ENCODE data around the gene LENG8.
"Not testable (repeated sequence)": the region's sequence is repeated elsewhere in the genome, so short reads cannot be mapped to it uniquely, and the experiment has no call there.

LENG8 gene

GRCh38 chr19:54440641-54441040 is 8.4 kb upstream of the LENG8 start:
- no peak for DNase-seq (ENCODE audit: low read depth in 2 of 2)

GRCh38 chr19:54444737-54445136 is 4.3 kb upstream of the LENG8 start:
- no peak for DNase-seq (ENCODE audit: low read depth in 2 of 2)

- not testable (repeated sequence) for DNase-seq (ENCODE audit: low read depth in 2 of 2)
Observed at GRCh38 chr19:54446349-54446748, 2.6 kb upstream of the LENG8 start.

DNA sequence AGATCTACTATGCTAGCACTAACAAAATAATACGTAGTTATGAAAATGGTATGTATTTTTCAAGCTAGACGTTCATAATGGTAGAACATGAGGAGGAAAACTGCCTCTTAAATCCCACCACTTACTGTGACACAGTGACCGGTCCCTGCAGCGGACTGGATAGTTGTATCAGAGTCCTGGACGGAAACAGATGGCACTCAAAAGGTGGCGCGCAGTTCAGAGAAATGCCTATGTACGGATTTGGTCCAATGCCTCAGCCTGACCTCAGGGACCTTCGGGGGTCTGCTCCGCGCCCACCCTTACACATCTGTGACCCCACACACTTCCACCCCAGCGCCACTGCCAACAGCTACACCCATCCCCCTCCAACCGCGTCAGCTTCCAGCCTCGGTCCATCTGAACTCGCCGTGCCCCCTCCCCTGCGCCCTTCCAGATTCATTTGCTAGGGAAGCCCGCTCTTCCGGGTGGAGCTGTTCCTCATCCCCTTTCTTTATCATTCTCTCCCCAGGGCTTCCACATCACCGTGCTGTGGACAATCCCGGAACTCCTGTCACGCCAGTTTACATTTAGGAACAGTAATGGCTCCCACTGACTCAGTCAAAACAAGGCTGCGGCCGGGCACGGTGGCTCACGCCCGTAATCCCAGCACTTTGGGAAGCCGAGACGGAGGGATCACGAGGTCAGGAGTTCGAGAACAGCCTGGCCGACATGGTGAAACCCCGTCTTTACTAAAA is 792 bp upstream of the LENG8 start:
- DNase-seq (ENCODE audit: low read depth in 2 of 2) = no peak

DNA sequence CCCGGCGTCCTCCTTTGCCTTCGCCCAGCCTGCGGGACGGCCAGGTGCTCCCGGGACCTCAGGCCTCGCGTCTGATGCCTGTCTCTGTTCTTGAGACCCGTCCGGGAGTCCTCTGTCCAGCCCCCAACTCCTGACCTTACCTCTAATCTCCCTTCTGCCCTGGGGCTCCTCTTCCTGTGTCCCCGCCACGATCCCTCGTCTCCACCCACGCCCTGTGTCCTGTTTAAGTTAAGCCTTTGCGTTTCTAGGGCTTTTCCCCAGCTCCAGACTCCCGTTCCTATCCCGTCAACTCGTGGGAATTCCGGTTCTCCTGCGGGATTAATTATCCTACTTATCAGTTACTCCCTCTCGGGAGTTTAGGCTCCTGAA is 686 bp downstream of the LENG8 start:
- no peak for DNase-seq (ENCODE audit: low read depth in 2 of 2)

DNA sequence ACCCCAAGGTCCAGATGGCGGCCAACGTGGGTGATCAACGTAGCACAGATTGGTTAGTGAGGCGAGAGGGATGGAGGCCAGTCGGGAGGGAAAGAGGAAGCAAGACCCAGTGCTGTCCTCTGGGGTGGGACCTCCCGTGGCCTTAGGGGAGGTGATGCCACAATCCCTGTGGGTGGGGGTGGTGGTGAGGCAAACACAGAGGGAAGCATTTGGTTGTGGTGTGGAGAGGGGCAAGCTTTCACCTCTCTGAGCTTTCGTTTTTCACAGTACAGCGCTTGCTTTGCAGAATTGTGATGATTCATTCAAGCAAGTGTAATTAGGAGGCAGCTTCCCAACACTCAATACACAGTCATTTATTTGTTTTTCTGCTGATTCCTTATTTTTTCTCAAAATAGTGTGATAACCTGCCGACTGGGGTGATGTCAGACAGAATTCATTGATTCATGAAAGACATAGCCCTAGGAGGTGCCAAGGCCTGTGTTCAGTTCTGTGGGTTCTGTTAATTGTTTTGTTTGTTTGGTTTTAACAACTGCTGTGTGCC is 2.4 kb downstream of the LENG8 start:
- no peak for DNase-seq (ENCODE audit: low read depth in 2 of 2)

DNA sequence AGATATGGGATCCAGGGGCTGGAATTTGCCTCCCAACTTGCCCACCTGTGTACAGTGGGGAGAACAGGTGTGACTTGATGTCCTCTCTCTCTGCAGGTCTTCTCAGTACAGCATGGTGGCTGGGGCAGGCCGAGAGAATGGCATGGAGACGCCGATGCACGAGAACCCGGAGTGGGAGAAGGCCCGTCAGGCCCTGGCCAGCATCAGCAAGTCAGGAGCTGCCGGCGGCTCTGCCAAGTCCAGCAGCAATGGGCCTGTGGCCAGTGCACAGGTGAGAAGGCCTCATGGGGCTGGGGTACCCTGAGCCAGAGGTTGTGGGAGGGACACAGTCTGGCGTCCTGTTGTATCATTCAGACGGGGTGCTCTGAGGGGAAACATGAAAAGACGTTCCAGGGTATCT is 3.0 kb downstream of the LENG8 start:
- no peak for DNase-seq (ENCODE audit: low read depth in 2 of 2)

DNA sequence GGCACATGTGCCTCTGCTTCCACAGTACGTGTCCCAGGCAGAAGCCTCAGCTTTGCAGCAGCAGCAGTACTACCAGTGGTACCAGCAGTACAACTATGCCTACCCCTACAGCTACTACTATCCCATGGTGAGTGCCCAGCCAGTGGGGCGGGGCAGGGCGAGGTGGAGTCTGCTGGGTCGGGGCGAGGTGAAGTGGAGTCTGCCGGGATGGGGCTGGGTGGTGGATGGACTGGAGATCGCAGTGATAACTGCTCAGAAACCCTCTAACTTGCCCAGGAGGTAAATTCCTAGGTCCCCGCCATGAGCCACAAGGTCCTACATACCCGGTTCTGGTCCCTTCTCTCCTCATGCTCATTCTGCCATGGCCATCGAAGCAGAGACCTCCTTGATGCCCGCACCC is 3.6 kb downstream of the LENG8 start:
- no peak for DNase-seq (ENCODE audit: low read depth in 2 of 2)

GRCh38 chr19:54453921-54454780 is 5.2 kb downstream of the LENG8 start:
- DNase-seq (ENCODE audit: low read depth in 2 of 2) = no peak

GRCh38 chr19:54454781-54455675 is 6.0 kb downstream of the LENG8 start:
- DNase-seq (ENCODE audit: low read depth in 2 of 2) = no peak

DNA sequence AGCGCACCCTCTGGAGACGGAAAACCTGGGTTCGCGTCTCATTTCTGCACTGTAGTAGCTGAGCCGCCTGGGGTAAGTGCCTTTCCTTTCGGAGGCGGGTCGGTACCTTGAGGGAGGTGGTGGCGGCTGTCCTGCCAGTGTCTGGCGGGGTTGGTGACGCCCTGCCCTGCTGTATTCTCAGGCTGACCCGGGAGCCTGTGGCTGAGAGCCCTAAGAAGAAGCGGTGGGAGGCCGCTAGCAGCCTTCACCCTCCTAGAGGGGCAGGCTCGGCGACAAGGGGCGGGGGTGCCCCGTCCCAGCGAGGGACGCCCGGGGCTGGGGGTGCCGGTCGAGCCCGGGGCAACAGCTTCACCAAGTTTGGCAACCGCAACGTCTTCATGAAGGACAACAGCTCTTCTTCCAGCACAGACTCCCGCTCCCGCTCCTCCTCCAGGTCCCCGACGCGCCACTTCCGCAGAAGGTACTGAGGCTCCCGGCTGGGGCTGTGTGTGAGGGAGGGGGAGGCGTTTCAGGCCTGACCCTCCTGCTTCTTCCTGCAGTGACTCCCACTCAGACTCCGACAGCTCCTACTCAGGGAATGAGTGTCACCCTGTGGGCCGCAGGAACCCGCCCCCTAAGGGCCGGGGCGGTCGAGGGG is 6.9 kb downstream of the LENG8 start:
- DNase-seq (ENCODE audit: low read depth in 2 of 2) = no peak

- DNase-seq (ENCODE audit: low read depth in 2 of 2) = no peak
Observed at GRCh38 chr19:54456423-54457373, 7.7 kb downstream of the LENG8 start.

- DNase-seq (ENCODE audit: low read depth in 2 of 2) = no peak
Observed at GRCh38 chr19:54457773-54458647, 9.0 kb downstream of the LENG8 start.

- no peak for DNase-seq (ENCODE audit: low read depth in 2 of 2)
Observed at GRCh38 chr19:54458648-54459281, 9.8 kb downstream of the LENG8 start.

DNA sequence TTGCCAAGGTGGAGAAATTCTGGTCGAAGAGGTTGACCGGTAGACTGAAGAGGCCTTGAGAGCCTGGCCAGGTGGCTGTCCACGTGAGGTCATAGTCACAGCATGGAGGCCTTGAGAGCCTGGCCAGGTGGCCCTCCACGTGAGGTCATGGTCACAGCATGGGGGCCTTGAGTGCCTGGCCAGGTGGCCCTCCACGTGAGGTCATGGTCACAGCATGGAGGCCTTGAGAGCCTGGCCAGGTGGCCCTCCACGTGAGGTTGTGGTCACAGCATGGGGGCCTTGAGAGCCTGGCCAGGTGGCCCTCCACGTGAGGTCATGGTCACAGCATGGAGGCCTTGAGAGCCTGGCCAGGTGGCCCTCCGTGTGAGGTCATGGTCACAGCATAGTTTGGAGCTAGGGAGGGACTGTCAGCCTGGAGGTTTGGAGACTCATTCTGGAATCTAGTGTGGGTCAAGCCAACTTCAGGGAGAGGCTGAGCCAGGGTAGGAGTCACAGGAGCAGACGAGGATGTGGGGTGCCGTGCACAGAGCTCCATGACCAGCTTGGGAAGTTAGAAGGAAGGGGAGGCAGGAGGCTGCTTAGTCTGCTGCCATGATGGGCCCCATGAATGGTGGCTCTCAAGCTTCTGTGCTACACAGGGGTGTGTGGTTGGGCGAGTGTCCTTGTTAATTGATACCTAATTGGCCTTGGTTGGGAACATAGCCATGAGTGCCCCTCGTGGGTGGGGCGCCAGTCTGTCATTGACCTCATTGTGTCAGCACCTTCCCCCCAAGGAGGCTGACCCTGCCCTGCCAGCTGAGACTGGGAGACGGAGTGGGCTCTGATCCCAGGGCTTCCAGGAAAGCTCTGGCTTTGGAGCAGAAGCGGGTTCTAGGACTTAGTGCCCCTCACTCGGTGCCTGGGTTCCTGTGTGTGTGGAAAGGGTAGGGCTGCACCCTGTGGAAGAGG is 10.6 kb downstream of the LENG8 start:
- DNase-seq (ENCODE audit: low read depth in 2 of 2) = no peak

GRCh38 chr19:54460230-54461005 is 11.4 kb downstream of the LENG8 start:
- no peak for DNase-seq (ENCODE audit: low read depth in 2 of 2)

GRCh38 chr19:54461210-54461609 is 12.2 kb downstream of the LENG8 start:
- no peak for DNase-seq (ENCODE audit: low read depth in 2 of 2)
